ENCODE results near the gene SRPK2.

GRCh38 chr7:105244594-105244993 lies 144.1 kb downstream of the SRPK2 start:
- TF ChIP-seq GATA2 (IDR thresholded peaks at IDR 0.05; ENCODE audit: low read depth, low read length): no peak
- no peak for TF ChIP-seq GATA3 (IDR thresholded peaks at IDR 0.05; ENCODE audit: low read depth, low read length)
